Loucy (cell line): Measurements from ENCODE around the gene GCNT2.

Source experiments
- EZH2phosphoT487 ChIP-seq: fragments of 200-600 bp; IDR thresholded peaks from 2 replicates; pipeline ENCODE4 v1.6.1; 2018; ENCODE audit warnings: antibody characterized with exemption, mild to moderate bottlenecking, moderate library complexity, borderline replicate concordance
- TF ChIP-seq, protein P1 (sequence below): fragments of 200-600 bp; sonication (generic); conservative IDR thresholded peaks from 2 replicates; pipeline ENCODE4 v1.5.1; 2014; ENCODE audit warnings: mild to moderate bottlenecking, antibody characterized with exemption, low read length

DNA sequence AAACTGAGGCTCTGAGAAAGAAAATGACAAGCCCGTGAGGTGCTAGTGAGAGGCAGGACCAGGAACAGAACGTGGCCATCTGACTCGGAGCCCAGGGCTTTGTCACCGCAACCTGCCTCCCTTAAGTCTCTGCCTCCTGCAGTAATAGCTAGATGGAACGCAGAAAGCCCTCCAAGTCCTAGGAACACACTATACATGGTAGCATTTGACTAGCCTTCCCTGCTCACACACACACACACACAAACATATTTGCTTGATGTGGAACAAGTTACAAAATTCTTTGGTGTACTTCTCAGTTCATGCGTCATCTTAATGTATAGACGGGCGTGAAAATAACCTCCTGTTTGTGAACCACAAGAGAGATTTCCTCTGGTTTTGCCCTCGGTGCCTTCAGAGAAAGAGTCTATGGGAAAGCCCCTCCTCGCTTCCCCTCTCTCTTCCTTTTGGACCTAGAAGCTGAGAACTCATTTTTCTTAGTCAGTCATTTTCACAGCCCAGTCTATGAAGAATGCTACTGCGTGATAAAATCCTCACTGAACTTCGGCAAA lies 134.4 kb downstream of the GCNT2 start:
- TF ChIP-seq, protein P1, sequence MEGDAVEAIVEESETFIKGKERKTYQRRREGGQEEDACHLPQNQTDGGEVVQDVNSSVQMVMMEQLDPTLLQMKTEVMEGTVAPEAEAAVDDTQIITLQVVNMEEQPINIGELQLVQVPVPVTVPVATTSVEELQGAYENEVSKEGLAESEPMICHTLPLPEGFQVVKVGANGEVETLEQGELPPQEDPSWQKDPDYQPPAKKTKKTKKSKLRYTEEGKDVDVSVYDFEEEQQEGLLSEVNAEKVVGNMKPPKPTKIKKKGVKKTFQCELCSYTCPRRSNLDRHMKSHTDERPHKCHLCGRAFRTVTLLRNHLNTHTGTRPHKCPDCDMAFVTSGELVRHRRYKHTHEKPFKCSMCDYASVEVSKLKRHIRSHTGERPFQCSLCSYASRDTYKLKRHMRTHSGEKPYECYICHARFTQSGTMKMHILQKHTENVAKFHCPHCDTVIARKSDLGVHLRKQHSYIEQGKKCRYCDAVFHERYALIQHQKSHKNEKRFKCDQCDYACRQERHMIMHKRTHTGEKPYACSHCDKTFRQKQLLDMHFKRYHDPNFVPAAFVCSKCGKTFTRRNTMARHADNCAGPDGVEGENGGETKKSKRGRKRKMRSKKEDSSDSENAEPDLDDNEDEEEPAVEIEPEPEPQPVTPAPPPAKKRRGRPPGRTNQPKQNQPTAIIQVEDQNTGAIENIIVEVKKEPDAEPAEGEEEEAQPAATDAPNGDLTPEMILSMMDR = no peak
- TF ChIP-seq EZH2phosphoT487 = no peak
